Measurements from ENCODE around the gene CADPS.
A peak's percentile ranks its signal among the peaks of the same experiment; 100 is the strongest.

Gene CADPS

GRCh38 chr3:62755285-62755684 is 119.9 kb downstream of the CADPS start:
- Histone ChIP-seq H3K9ac (peak overlapping the region in 1 of 11 experiments; percentile 45; a peak in 2 of 22 replicates), H4K20me1 (no peaks in the 10 kb centered on the region), H3K27me3 (no peaks in the 10 kb centered on the region), H3K36me3 (no peaks in the 10 kb centered on the region), H3K27ac (peak overlapping the region in 4 of 11 experiments; percentile 11 to 56 (median 47); a peak in 6 of 22 replicates), H3K4me1 (peaks cover 0 to 22% (median 18%) of the 10 kb centered on the region in 10 experiments; a peak in 16 of 20 replicates), H3K4me3 (no peak overlapping the region), H3K9me3 (replicated peaks in 1 of 11) (no peaks in the 10 kb centered on the region), H3K4me2 (peak overlapping the region; percentile 15 to 68 (median 57); a peak in 19 of 22 replicates)
- TF ChIP-seq Cebpa-rat (IDR thresholded peaks at IDR 0.05) = 0 out of 22 replicates have a peak, but pooled peaks of 1 of the 11 experiments have one; percentile 9

DNA sequence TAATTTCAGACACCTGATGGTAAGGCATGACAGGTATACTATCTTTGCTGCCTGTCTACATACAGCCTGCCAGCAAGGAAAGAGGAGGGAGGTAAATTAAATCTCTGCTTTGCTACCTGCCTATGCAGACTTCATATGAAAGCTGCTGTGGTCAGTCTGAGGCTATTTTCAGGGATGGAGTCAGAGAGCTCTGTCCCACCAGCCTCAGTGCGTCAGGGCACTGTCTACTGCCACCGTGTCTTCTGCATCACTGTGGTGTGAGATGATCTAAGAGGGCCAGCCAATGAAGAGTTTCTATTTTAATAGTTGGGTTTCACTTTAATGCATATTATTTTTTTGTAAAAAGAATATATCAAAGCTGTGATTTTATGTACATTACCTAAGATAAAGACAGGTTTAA is 125.6 kb downstream of the CADPS start:
- Histone ChIP-seq H3K36me3 (no peaks in the 10 kb centered on the region), H3K4me2 (no peak overlapping the region), H3K27me3 (no peaks in the 10 kb centered on the region), H3K9me3 (replicated peaks in 1 of 11) (no peaks in the 10 kb centered on the region), H3K4me3 (no peak overlapping the region), H3K9ac (no peak overlapping the region), H4K20me1 (no peaks in the 10 kb centered on the region), H3K27ac (no peak overlapping the region), H3K4me1 (peaks cover 0 to 2% (median 0%) of the 10 kb centered on the region in 10 experiments; a peak in 3 of 20 replicates)
- no peak for TF ChIP-seq Cebpa-rat (IDR thresholded peaks at IDR 0.05)

DNA sequence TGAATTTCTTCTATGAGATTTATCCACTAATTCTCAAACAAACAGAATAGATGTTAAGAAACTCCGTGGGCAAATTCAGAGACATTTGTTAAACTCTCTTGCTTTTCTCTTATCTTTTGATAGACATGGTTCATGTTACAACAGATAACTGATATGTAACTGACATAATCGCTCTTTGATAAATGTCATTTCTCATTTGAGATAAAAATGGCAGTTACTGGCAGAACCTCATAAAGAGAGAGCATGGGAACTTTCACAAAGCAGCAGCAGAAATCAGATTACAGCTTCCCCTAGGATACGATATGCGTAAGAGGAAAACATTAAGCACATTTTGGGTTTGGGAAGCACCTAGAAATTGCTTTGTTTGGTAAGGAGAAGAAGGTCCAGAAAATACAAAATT is 126.1 kb downstream of the CADPS start:
- no peak overlapping the region for H3K27ac ChIP-seq
- no peaks in the 10 kb centered on the region for H4K20me1 ChIP-seq
- H3K4me3 ChIP-seq = no peak overlapping the region
- TF ChIP-seq Cebpa-rat (IDR thresholded peaks at IDR 0.05) = no peak
- H3K36me3 ChIP-seq = no peaks in the 10 kb centered on the region
- no peak overlapping the region for H3K9ac ChIP-seq
- no peaks in the 10 kb centered on the region for H3K27me3 ChIP-seq
- no peaks in the 10 kb centered on the region for H3K4me1 ChIP-seq
- no peak overlapping the region for H3K4me2 ChIP-seq
- no peaks in the 10 kb centered on the region for H3K9me3 ChIP-seq (replicated peaks in 1 of 11)

GRCh38 chr3:62737449-62737848 is 137.8 kb downstream of the CADPS start:
- no peak for TF ChIP-seq Cebpa-rat (IDR thresholded peaks at IDR 0.05)
- Histone ChIP-seq H3K9ac (no peak overlapping the region), H4K20me1 (no peaks in the 10 kb centered on the region), H3K36me3 (no peaks in the 10 kb centered on the region), H3K9me3 (replicated peaks in 1 of 11) (peaks cover 0 to 10% (median 0%) of the 10 kb centered on the region in 11 experiments; a peak in 3 of 22 replicates), H3K4me1 (no peaks in the 10 kb centered on the region), H3K27ac (no peak overlapping the region), H3K27me3 (no peaks in the 10 kb centered on the region), H3K4me2 (no peak overlapping the region), H3K4me3 (no peak overlapping the region)

- TF ChIP-seq Cebpa-rat (IDR thresholded peaks at IDR 0.05) = no peak
- Histone ChIP-seq H3K27me3 (no peaks in the 10 kb centered on the region), H3K4me1 (no peaks in the 10 kb centered on the region), H3K4me3 (no peak overlapping the region), H3K27ac (no peak overlapping the region), H4K20me1 (no peaks in the 10 kb centered on the region), H3K4me2 (no peak overlapping the region), H3K36me3 (no peaks in the 10 kb centered on the region), H3K9ac (no peak overlapping the region), H3K9me3 (replicated peaks in 1 of 11) (peaks cover 0 to 10% (median 0%) of the 10 kb centered on the region in 11 experiments; a peak in 3 of 22 replicates)
Observed at GRCh38 chr3:62735510-62735909, 139.7 kb downstream of the CADPS start.

DNA sequence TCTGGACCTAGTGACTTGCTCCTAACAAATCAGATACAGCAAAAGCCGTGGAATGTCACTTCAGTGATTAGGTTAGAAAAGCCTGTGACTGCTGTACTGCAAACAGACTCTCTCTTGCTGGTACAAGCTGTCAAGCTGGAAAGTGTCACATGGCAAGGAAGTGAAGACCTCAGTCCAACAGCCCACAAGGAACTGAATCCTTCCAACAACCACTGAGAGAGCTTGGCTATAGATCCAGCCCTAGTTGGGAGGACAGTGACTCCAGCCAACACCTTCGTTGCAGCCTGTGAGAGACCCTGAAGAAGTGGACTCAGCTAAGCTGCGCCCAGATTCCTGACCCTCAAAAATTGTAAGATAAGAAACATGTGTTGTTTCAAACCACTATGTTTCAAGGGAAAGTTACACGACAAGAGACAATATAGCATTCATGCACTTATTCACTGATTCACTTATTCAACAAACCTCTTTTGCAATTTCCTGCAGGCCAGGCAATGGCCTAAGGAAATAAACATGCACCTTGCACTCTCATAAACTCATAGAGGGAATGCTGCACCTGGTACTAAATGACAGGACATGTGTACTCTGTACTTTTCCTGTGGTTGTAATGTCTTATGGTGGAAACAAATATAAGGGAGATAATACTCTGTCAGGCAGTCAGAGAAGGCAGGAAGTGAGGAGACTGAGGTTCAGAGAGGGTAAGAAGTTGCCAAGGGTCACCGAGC is 142.9 kb downstream of the CADPS start:
- Histone ChIP-seq H3K4me2 (no peak overlapping the region), H3K27me3 (no peaks in the 10 kb centered on the region), H3K4me1 (no peaks in the 10 kb centered on the region), H3K9ac (no peak overlapping the region), H3K4me3 (no peak overlapping the region), H4K20me1 (no peaks in the 10 kb centered on the region), H3K36me3 (no peaks in the 10 kb centered on the region), H3K27ac (no peak overlapping the region), H3K9me3 (replicated peaks in 1 of 11) (no peaks in the 10 kb centered on the region)
- TF ChIP-seq Cebpa-rat (IDR thresholded peaks at IDR 0.05) = no peak

DNA sequence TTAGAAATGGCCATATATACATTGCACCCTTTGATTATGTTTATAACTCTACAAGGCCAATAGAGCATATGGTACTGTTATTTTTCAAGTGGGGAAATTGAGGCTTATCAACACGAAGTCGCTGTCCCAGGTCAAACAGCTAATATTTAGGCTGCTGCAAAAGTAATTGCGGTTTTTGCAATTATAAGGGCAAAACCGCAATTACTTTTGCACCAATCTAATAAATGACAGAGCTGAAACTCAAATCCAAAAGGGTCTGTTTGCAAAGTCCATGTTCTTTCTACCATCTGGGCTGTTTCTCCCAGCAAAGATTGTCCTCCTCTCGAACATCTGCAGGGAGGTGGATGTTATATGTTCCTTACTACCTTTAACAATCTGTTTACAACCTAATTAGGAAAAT is 147.2 kb downstream of the CADPS start:
- Histone ChIP-seq H3K9me3 (replicated peaks in 1 of 11) (no peaks in the 10 kb centered on the region), H3K4me2 (no peak overlapping the region), H3K4me3 (no peak overlapping the region), H3K27ac (no peak overlapping the region), H3K27me3 (no peaks in the 10 kb centered on the region), H4K20me1 (no peaks in the 10 kb centered on the region), H3K4me1 (peaks cover 0 to 9% (median 3%) of the 10 kb centered on the region in 10 experiments; a peak in 5 of 20 replicates), H3K36me3 (no peaks in the 10 kb centered on the region), H3K9ac (no peak overlapping the region)
- no peak for TF ChIP-seq Cebpa-rat (IDR thresholded peaks at IDR 0.05)

DNA sequence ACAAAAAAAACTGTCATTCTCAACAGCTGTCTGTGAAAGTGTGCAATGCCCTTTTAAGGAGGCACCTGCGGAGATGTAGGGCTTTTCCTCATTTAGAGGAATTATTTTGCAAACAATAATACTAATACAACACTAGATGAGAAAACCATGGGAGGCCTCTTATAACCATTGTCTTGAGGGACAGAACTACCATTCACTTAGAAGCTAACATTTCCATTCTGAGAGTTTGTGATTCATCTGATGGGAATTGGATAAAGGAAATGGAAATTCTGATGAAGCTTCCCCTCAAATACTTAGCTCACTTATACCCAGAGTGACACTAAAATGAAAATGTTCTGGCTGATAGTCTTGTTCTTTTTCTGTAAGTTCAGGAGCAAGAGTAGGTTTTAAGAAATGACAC is 147.7 kb downstream of the CADPS start:
- Histone ChIP-seq H3K4me2 (no peak overlapping the region), H3K4me1 (peaks cover 0 to 9% (median 3%) of the 10 kb centered on the region in 10 experiments; a peak in 5 of 20 replicates)
- no peak for TF ChIP-seq Cebpa-rat (IDR thresholded peaks at IDR 0.05)

GRCh38 chr3:62724503-62724902 is 150.7 kb downstream of the CADPS start:
- no peak for TF ChIP-seq Cebpa-rat (IDR thresholded peaks at IDR 0.05)
- Histone ChIP-seq H4K20me1 (no peaks in the 10 kb centered on the region), H3K9me3 (replicated peaks in 1 of 11) (no peaks in the 10 kb centered on the region), H3K4me2 (no peak overlapping the region), H3K4me1 (peaks cover 0 to 9% (median 3%) of the 10 kb centered on the region in 10 experiments; a peak in 5 of 20 replicates), H3K36me3 (no peaks in the 10 kb centered on the region), H3K4me3 (no peak overlapping the region), H3K9ac (no peak overlapping the region), H3K27me3 (no peaks in the 10 kb centered on the region), H3K27ac (no peak overlapping the region)

More for the DNA sequence above, 147.7 kb downstream of the CADPS start:
- no peaks in the 10 kb centered on the region for H4K20me1 ChIP-seq
- H3K27ac ChIP-seq = no peak overlapping the region
- no peaks in the 10 kb centered on the region for H3K27me3 ChIP-seq
- H3K36me3 ChIP-seq = no peaks in the 10 kb centered on the region
- no peak overlapping the region for H3K4me3 ChIP-seq
- no peak overlapping the region for H3K9ac ChIP-seq
- no peaks in the 10 kb centered on the region for H3K9me3 ChIP-seq (replicated peaks in 1 of 11)

DNA sequence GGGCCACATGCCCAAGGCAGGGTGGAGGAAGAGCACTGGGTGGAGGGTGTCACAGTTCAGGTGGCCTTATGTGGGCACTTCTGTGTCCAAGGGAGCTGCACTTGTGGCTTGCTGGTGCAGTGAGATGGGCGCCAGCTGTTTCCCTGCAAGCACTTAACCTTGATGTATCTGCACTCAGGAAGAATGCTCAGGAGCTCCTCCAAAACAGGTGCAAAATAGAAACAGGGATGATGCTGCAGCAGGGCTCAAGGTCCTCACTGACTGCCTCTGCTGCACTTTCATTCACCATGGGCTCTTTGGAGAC is 151.3 kb downstream of the CADPS start:
- Histone ChIP-seq H3K27me3 (no peaks in the 10 kb centered on the region), H3K4me2 (peak overlapping the region in 4 of 11 experiments; percentile 5 to 25 (median 18); a peak in 5 of 22 replicates), H3K9ac (no peak overlapping the region), H3K4me1 (peaks cover 0 to 9% (median 3%) of the 10 kb centered on the region in 10 experiments; a peak in 5 of 20 replicates), H3K9me3 (replicated peaks in 1 of 11) (no peaks in the 10 kb centered on the region), H3K27ac (no peak overlapping the region), H4K20me1 (no peaks in the 10 kb centered on the region), H3K36me3 (no peaks in the 10 kb centered on the region), H3K4me3 (no peak overlapping the region)
- no peak for TF ChIP-seq Cebpa-rat (IDR thresholded peaks at IDR 0.05)
